Erythroblast (primary cell): ENCODE data around the gene MALT1.

Source experiments
- GATA1 ChIP-seq: IDR thresholded peaks from 2 replicates; pipeline ENCODE4 v1.6.1; 2011; ENCODE audit warnings: low read depth, mild to moderate bottlenecking, control low read depth, low read length, moderate library complexity
- POLR2A ChIP-seq: IDR thresholded peaks from 2 replicates; pipeline ENCODE4 v1.6.1; 2011; ENCODE audit warnings: mild to moderate bottlenecking, low read length

- no peak for TF ChIP-seq POLR2A
- TF ChIP-seq GATA1: no peak
Measured at GRCh38 chr18:58698701-58699193, 27.5 kb downstream of the MALT1 start.
